ENCODE measurements around the gene CAPS. TPM values are rescaled to one million over a fixed set of nuclear protein-coding genes. Genes with fewer than 3 reads are reported as not detected.
"Not testable (repeated sequence)": the region's sequence is repeated elsewhere in the genome, so short reads cannot be mapped to it uniquely, and the experiment has no call there.

CAPS gene
- total RNA-seq, result 1.7 and 3.4 TPM in 2 replicates

DNA sequence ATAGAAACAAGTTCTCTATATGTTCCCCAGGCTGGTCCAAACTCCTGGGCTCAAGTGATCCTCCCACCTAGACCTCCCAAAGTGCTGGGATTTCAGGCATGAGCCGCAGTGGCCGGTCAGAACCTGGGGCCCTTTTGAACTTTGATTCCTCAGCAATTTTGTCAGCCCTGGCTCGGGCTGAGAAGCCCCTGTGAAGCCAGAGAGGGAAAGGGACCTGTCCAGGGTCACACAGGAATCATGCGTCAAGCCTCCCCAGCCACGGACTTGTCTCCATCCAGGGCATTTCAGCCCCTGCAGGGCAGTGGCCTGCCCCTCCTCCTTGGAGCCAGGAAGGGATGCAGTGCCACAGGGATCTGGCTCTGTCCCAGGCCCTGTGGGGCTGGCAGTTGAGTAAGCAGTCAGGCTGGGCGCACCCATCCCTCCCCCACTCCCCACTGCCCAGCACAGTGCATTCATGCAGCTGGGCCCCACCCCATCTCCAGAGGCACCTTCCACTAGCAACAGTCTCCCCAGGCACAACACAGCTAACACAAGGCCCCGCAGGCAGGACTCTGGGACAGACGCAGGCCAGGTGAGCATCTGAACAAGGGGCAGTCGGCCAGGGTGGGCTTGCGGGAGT, at the start of gene CAPS:
TSS of gene CAPS (plus strand) at position 516 of the 619 bp plus-strand sequence. CDS start 153 bp downstream, outside the sequence.
- no peak for DNase-seq (ENCODE audit: low read depth in 2 of 2)

DNA sequence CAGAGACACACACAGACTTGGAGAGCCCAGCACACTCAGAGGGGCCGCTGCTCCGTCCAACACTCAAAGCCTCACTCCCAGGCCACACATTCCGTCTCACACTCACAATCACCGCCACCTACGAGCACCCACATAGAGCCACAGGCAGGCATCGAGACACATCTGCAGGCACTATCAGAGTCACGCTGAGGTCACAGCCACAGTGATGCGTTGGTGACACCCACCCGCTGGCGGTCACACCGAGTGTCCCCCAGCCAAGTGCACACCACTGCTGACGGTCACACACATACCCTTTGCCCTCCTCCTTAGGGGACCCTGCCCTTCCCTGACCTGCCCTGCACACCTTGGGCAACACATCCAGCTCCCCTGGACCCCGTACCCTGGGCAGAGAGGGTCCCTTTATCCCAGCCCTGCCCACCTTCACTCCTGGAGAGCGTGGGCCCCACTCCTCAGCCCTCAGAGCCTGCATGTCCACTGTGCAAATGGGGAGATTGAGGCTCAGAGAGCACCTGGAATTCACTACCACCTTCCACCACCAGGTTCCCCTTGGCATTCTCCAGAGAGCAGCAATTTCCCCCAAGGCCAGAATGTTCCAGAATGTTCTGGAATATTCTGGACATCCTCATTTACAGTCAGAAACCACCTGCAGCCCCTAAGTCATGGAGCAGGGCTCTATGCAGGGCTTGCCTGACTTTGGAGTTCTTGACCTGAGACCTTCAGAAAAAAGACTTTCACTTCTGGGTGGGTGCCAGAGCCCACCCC, 49.1 kb upstream of the CAPS start:
- no peak for DNase-seq (ENCODE audit: low read depth in 2 of 2)

DNA sequence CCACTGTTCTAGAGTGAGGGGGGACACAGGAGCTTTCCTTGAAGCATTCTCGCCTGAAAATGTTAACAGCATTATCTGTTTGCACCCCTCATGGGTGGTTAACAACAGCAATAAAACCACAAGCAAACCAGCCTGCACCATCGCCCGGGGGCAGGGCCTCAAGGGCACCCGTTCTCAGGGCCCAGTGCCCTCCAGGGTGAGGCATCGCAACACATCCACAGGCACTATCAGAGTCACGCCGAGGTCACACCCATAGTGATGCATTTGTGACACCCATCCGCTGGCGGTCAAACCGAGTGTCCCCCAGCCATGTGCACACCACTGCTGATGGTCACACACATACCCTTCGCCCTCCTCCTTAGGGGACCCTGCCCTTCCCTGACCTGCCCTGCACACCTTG, 48.3 kb upstream of the CAPS start:
- no peak for DNase-seq (ENCODE audit: low read depth in 2 of 2)

DNA sequence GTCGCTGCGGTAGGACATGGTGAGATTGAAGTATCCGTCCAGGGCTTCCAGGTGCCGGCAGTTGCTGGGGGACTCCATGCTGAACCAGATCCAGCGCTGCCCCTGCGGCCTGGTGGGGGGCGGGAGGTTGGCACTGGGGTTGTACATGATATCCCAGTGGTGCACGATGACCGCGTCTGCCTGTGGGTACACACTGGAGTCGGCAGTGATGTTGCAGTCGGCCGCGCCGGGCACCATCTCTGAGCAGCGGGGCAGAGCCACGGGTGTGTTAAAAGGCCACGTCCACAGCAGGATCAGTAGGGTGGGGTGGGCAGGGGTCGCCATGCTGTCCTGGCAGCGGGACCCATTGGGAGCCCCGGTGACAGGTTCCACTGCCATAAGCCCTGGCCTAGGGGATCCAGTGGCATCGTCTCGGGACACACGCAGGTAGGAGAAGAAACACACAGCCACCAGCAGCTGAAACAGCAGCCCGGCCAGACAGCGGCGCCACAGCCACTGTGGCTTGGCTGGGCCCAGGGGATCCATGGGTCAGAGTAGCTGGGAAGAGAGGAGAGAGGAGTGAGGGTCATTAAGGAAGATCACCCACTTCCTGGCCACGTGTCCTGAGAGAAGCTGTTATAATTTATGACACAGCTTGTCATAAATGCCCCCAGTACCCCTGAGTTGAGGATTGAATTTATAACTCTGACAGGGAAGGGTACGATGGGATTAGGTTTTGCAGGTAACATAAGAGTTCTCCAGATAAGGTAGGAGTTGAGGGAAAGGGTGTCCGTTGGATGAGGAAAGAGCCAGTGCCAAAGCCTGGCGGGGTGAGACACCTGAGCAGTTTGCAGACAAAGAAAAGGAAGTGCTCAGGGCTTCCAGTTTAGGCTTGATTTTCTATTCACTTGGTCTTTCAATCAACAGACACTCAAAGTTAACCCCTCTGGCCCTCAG, 46.6 kb upstream of the CAPS start:
- DNase-seq (ENCODE audit: low read depth in 2 of 2), result no peak

DNA sequence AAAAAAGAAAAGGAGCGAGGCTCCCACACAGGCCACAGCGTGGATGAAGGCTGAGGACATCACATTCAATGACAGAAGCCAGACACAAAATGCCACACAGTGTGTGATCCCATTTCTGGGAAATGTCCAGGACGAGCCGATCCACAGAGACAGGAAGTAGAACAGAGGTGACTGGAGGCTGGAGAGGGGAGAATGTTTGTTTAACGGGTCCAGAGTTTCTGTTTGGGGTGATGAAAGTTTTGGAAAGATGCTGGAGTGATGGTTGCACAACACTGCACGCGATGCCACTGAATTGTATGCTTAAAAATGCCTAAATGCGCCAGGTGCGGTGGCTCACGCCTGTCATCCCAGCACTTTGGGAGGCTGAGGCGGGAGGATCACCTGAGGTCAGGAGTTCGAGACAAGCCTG, 43.1 kb upstream of the CAPS start:
- no peak for DNase-seq (ENCODE audit: low read depth in 2 of 2)

DNA sequence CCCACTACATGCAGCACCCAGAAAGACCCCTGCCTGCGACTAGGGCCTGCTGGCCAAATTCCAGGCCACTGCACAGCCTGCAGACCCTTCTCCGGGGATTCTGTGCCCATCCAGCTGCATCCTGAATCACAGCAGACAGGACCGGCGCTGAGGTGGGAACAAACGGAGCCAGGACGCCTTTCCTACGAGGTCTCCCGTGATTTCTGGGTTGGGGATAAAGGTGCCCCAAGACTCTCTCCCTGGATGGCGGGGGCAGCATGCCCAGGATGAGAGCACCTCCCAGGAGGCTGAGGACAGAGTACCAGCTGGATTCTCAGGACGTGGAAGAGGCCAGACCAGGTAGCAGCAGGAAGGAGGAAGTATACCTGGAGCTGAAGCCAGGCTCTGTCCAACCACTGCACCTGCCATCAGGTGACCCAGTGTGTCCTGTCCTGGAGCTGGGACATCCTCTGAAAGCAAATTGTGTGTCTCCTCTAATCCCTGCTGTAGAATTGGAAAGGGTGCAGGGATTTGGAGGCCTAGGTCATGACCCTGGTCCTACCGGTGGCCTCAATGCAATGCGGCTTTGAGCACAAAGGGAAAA, 40.3 kb upstream of the CAPS start:
- DNase-seq (ENCODE audit: low read depth in 2 of 2), result no peak

DNA sequence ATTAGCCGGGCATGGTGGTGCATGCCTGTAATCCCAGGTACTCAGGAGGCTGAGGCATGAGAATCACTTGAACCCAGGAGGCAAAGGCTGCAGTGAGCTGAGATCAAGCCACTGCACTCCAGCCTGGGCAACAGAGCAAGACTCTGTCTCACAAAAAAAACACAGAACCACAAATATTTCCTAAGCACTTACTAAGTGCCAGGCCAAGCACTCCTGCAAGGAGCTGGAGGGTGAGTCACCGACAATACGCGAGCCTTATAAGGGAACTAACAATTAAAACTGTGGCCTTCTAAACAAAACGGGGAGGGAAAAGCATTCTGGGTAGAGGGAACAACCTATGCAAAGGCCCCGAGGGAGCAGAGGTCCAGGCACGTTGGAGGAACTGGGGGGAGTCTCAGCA, 39.6 kb upstream of the CAPS start:
- not testable (repeated sequence) for DNase-seq (ENCODE audit: low read depth in 2 of 2)

DNA sequence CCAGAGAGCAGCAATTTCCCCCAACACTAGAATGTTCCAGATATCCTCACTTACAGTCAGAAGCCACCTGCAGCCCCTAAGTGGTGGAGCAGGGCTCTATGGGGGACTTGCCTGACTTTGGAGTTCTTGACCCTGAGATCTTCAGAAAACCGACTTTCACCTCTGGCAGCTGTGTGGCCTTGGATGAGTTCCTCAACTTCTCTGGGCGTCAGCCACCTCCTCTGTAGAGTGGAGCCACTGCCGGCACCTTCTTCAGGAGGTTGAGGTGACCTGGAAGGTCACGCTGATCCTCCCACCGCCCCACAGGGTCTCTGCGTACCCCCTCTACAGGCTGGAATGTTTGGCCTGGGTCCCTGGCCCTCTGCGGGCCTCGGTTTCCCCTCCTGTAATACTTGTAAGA, 36.6 kb upstream of the CAPS start:
- no peak for DNase-seq (ENCODE audit: low read depth in 2 of 2)

DNA sequence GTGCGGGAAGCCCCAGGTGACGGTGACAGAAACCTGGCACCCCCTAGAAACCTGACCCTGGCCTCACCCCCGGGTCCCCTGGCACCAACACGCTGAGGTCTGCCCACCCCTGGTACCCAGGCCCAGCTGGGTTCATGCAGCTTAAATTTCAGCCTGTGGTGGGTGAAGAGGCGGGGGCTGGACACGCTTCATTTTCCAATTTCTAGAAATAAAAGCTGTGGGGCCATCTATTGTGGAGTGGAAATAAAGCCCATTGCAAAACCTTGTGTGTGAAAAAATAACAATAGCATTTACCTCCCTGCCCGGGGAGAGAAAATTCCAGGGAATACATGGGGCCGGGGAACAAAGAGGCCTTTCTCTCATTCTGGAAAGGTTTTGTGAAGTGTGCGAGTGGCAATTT, 36.2 kb upstream of the CAPS start:
- DNase-seq (ENCODE audit: low read depth in 2 of 2), result no peak

DNA sequence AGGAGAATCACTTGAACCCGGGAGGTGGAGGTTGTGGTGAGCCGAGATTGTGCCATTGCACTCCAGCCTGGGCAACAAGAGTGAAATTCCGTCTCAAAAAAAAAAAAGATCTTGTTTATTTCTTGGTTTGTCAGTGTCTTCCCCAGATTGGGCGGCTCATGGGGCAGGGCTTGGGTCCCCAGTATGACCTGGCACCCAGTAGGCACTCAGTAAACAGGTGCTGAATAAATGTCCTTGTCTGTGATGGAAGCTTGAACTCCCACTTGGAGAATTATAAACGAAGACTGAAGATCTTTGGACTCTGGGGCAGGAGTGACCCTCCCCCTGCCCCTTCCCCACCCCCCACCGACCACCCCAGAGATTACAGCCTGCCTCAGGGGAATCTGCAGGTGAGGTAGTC, 33.9 kb upstream of the CAPS start:
- no peak for DNase-seq (ENCODE audit: low read depth in 2 of 2)

DNA sequence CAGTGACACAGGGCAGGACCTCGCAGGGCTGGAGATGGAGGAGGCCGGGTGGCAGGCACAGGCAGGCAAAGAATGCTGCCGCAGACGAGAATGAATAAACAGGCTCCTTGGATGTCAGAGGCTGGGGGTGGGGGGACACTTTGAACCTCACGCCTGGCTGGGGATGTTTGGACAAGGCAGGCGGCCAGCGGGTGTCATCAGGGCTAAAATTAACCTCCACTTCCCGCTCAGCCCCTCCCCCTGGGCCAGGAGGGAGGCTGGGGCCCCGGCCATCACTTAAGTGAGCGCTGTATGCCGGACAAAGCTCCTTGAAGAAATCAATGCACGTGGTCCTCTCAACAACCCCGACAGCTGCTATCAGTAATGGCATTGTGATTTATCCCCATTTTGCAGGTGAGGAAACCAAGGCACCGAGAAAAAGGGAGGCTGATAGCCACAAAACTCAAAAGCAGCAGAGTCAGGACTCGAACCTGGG, 33.4 kb upstream of the CAPS start:
- DNase-seq (ENCODE audit: low read depth in 2 of 2), result no peak

DNA sequence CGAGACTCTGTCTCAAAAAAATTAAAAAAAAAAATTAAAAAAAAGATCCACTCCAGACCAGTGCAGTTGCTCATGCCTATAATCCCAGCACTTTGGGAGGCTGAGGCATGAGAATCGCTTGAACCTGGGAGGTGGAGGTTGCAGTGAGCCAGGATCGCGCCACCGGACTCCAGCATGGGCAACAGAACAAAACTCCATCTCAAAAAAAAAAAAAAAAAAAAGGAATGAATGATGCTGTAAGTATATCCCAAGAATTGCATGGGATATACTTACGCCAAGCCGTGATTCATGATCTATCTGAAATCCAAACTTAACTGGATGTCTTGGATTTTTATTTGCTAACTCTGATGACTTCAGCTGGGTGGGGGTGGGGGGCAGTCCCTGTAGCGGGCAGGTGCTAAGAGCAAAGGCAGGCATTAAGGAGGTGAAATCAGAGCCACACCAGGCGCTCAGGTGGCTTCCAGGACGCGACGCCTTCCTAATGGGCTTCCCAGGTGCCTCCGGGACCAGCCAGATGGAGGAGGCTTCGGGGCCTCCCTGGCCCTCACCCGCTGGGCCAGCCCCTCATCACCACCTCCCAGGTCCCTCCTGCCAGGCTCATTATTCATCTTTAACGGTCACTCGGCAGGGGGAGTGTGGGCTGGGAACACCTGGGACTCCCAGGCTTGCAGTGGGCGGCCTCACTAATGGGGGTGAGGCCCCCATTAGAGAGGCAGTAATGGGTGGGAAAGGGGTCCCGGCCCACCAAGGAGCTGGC, 32.3 kb upstream of the CAPS start:
- DNase-seq (ENCODE audit: low read depth in 2 of 2), result no peak

DNA sequence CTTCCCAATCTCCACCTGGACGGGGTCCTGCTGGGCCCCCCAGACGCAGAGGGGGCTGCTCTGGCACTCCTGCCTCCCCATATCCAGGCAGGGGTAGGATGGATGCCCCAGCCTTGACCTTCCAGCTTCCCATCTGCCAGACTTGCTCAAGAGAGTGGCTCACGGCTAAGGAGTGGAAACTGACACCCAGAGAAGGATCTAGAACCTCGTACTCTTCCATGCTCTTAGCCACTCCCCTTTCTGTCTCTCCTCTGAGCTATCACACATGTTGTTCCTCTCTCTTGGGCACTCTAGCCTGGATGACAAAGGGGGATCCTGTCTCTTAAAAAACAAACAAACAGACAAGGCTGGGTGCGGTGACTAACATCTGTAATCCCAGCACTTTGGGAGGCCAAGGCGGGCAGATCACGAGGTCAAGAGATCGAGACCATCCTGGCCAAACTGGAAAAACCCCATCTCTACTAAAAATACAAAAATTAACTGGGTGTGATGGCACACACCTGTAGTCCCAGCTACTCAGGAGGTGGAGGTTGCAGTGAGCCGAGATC, 31.6 kb upstream of the CAPS start:
- DNase-seq (ENCODE audit: low read depth in 2 of 2), result no peak

DNA sequence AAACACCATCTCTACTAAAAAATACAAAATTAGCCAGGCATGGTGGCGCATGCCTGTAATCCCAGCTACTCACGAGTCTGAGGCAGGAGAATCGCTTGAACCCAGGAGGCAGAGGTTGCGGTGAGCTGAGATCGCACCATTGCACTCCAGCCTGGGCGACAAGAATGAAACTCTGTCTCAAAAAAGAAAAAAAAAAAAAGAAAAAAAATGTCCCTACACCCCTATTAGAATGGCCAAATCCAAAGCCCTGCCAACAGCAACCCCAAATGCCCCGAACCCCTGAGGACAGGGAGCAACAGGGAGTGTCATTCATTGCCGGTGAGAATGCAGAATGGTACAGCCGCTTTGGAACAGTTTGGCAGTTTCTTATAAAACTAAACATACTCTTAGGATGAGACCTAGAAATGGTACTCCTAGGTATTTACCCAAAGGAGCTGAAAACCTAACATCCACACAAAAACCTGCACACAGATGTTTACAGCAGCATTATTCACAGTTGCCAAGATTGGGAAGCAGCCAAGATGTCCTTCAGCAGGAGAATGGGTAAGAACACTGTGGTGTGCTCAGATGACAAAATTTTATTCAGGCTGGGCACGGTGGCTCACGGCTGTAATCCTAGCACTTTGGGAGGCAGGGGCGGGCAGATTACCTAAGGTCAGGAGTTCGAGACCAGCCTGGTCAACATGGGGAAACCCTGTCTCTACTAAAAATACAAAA, 30.7 kb upstream of the CAPS start:
- not testable (repeated sequence) for DNase-seq (ENCODE audit: low read depth in 2 of 2)

DNA sequence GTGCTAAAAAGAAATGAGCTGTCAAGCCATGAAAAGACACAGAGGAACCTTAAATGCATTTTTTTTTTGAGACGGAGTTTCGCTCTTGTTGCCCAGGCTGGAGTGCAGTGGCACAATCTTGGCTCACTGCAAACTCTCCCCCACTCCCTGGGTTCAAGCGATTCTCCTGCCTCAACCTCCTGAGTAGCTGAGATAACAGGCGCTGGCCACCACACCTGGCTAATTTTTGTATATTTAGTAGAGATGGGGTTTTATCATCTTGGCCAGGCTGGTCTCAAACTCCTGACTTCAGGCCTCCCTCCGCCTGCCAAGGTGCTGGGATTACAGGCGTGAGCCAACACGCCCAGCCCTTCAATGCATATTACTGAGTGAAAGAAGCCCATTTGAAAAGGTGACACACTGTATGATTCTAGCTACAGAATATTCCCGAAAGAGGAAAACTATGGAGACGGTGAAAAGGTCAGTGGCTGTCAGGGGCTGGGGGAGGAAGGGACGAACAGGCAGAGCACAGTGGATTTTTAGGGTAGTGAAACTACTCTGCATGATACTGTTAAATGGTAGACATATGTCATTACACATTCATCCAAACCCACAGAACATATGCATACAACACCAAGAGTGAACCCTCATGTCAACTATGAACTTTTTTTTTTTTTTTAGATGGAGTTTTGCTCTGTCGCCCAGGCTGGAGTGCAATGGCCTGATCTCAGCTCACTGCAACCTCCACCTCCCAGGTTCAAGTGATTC, 29.8 kb upstream of the CAPS start:
- DNase-seq (ENCODE audit: low read depth in 2 of 2), result not testable (repeated sequence)

DNA sequence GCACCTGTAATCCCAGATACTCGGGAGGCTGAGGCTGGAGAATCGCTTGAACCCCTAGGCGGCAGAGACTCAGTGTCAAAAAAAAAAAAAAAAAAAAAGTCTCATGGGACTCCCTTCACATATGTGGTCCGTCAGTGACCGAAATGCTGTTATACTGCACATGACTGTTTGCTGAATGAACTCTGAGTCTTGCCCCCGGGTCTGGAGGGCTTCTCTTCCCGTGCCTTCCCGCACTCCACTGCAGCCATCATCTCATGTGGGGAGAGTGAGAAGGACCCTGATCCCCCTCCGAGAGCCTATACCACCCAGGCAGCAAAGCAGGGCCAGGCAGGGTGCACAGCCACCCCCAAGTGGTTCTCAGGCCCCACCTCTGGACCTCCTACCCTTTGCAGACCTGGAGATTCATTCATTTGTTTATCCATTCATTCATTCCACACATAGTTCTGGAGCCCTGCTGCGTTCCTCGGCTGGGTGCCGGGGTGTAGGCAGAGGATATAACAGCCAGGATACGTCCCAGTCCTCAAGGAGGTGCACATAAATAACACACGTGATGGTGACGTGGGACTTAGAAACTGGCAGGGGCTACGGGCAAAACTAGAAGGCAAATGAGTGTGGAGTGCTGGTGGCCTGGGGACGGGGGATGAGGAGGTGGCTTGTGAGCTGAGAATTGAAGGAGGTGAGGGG, 24.6 kb upstream of the CAPS start:
- DNase-seq (ENCODE audit: low read depth in 2 of 2), result no peak

DNA sequence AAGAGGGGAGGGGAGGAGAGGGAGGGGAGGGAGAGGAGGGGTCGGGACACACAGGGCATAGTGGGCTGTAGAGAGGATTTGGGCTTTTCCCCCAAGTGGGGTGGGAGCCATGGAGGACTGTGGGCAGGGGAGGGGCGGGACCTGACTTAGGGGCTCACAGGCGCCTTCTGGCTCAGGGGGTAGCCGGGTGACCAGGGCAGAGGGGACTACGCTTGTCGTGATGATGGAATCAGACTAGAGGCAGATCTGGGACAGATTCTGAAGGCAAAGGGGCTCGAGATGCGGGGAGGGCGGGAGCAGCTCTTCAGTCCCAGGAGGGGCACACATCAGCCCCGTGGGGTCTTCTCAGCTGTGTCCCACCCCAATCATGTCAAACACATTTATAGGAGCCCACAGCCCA, 24.0 kb upstream of the CAPS start:
- no peak for DNase-seq (ENCODE audit: low read depth in 2 of 2)

DNA sequence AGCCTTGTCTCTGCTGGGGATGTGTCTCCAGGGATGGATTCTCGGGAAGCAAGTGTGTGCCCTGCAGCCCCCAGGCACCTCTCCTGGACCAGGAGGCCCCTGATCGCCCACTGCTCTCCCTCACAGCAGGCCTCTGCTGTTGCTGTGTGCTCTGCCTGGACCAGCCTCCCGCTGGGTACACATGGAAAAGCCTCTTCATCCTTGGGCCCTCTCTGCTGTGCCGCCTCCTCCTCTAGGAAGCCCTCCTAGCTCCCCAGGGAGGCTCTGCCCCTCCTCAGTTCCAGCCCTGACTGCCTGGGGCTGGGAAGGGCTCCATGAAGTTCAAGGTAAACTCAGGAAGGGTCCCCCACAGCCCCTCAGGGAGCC, 22.5 kb upstream of the CAPS start:
- DNase-seq (ENCODE audit: low read depth in 2 of 2), result no peak

All from dermis microvascular lymphatic vessel endothelial cell (primary cell).